Loucy (cell line): ENCODE results near the gene CDC42BPB.

Source experiments
- H2AFZ ChIP-seq: fragments of 200-600 bp; sonication (generic); 2 replicates; pipeline ENCODE4 v1.6.0; 2016; ENCODE audit warnings: antibody characterized with exemption, mild to moderate bottlenecking, low read length, moderate library complexity
- H3F3A ChIP-seq: fragments of 200-600 bp; 2 replicates; pipeline ENCODE4 v1.6.0; 2016; ENCODE audit warnings: antibody characterized with exemption, low read depth, mild to moderate bottlenecking
- H3K27me3 ChIP-seq: fragments of 200-600 bp; sonication (generic); 2 replicates; pipeline ENCODE4 v1.6.1; 2014; ENCODE audit warnings: low read length, mild to moderate bottlenecking; ENCODE audit not compliant: insufficient read depth, poor library complexity, severe bottlenecking
- H3K36me3 ChIP-seq: fragments of 200-600 bp; sonication (generic); 2 replicates; pipeline ENCODE4 v1.6.1; 2016; ENCODE audit warnings: low read length; ENCODE audit not compliant: insufficient read depth
- H3K4me1 ChIP-seq: fragments of 200-600 bp; sonication (generic); 2 replicates; pipeline ENCODE4 v1.5.1; 2014; ENCODE audit warnings: low read length, mild to moderate bottlenecking; ENCODE audit not compliant: insufficient read depth, poor library complexity, severe bottlenecking
- H3K4me2 ChIP-seq: fragments of 200-600 bp; sonication (generic); 2 replicates; pipeline ENCODE4 v1.6.0; 2014; ENCODE audit warnings: antibody characterized with exemption, low read length, low read depth, mild to moderate bottlenecking; ENCODE audit not compliant: poor library complexity, severe bottlenecking
- H3K4me3 ChIP-seq: fragments of 200-600 bp; sonication (generic); 2 replicates; pipeline ENCODE4 v1.5.1; 2014; ENCODE audit warnings: low read length, mild to moderate bottlenecking, mixed read lengths; ENCODE audit not compliant: poor library complexity, severe bottlenecking
- H3K79me2 ChIP-seq: fragments of 200-600 bp; sonication (generic); 2 replicates; pipeline ENCODE4 v1.6.1; 2014; ENCODE audit warnings: low read length; ENCODE audit not compliant: insufficient read depth
- H3K9ac ChIP-seq: fragments of 200-600 bp; sonication (generic); 2 replicates; pipeline ENCODE4 v1.6.0; 2014; ENCODE audit warnings: mild to moderate bottlenecking, low read depth, low read length, moderate library complexity; ENCODE audit not compliant: poor library complexity, severe bottlenecking
- H3K9me2 ChIP-seq: fragments of 200-600 bp; sonication (generic); replicated peaks from 2 replicates; pipeline ENCODE4 v1.6.1; 2016; ENCODE audit warnings: low read depth, low read length, mixed read lengths
- H3K9me3 ChIP-seq: fragments of 200-600 bp; sonication (generic); 2 replicates; pipeline ENCODE4 v1.6.1; 2014; ENCODE audit warnings: mild to moderate bottlenecking, antibody characterized with exemption, low read length, low read depth; ENCODE audit not compliant: insufficient read depth
- H4K20me1 ChIP-seq: fragments of 200-600 bp; sonication (generic); 2 replicates; pipeline ENCODE4 v1.6.0; 2014; ENCODE audit warnings: antibody characterized with exemption, low read length, mild to moderate bottlenecking; ENCODE audit not compliant: insufficient read depth, poor library complexity, severe bottlenecking
- CTCF ChIP-seq: fragments of 200-600 bp; sonication (generic); conservative IDR thresholded peaks from 2 replicates; pipeline ENCODE4 v1.5.1; 2014; ENCODE audit warnings: mild to moderate bottlenecking, antibody characterized with exemption, low read length
- EZH2phosphoT487 ChIP-seq: fragments of 200-600 bp; IDR thresholded peaks from 2 replicates; pipeline ENCODE4 v1.6.1; 2018; ENCODE audit warnings: antibody characterized with exemption, mild to moderate bottlenecking, moderate library complexity, borderline replicate concordance

The CDC42BPB gene

DNA sequence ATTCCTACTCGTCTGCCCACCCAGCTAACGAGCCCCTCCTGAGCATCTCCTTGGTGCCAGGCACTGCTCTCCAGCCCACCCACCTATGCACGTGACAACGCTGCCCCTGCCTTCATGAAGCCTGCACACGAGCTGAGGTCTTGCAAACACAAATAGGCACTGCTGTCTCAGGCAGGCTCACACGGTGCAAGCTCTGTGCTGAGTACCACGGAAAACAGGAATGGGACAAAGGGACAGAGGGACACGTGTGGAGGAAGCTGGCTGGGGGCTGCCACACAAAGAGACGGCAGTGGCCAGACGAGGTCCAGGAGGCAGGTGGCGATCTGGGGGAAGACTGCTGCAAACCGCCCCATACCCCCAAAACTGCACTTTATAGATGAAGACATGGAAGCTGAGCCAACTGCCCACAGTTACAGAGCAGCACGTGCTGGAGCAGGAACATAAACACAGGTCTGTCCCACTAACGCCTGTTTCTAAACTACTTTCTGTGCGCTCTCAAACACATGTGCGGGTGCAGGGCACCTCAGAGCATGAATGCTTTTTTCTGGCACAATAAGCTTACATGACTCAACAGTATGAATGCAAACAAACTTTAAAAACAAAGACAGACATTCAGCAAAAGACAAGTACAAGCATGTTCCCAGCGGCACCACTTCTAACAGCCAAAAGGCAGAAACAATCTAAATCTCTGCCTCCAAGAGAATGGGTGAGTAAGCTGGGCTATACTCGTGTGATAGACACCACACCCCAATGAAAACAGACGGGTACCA, 70.4 kb downstream of the CDC42BPB start:
- Histone ChIP-seq H3K9ac (no peak overlapping the region), H3K4me1 (no peaks in the 10 kb centered on the region), H3K27me3 (no peaks in the 10 kb centered on the region), H3F3A (no peaks in the 10 kb centered on the region), H3K4me3 (no peak overlapping the region), H3K9me2 (no peaks in the 10 kb centered on the region), H3K4me2 (no peak overlapping the region), H2AFZ (no peak overlapping the region), H4K20me1 (no peaks in the 10 kb centered on the region), H3K36me3 (no peaks in the 10 kb centered on the region), H3K79me2 (no peaks in the 10 kb centered on the region), H3K9me3 (peaks cover 6% of the 10 kb centered on the region; the same call in 1 of the 2 replicates)
- TF ChIP-seq CTCF (no peak), EZH2phosphoT487 (no peak)

- H3K9me3 ChIP-seq: peaks cover 6% of the 10 kb centered on the region; the same call in 1 of the 2 replicates
- H3K27me3 ChIP-seq: no peaks in the 10 kb centered on the region
- no peaks in the 10 kb centered on the region for H3K4me1 ChIP-seq
- no peak overlapping the region for H3K9ac ChIP-seq
- no peaks in the 10 kb centered on the region for H4K20me1 ChIP-seq
- H3K9me2 ChIP-seq: no peaks in the 10 kb centered on the region
- no peak overlapping the region for H3K4me2 ChIP-seq
- H3F3A ChIP-seq: no peaks in the 10 kb centered on the region
- no peaks in the 10 kb centered on the region for H3K79me2 ChIP-seq
- TF ChIP-seq EZH2phosphoT487: no peak
- TF ChIP-seq CTCF: no peak
- H3K4me3 ChIP-seq: no peak overlapping the region
- H2AFZ ChIP-seq: no peak overlapping the region
- H3K36me3 ChIP-seq: no peaks in the 10 kb centered on the region
These were observed 71.7 kb downstream of the CDC42BPB start for GRCh38 chr14:102985665-102986064.

DNA sequence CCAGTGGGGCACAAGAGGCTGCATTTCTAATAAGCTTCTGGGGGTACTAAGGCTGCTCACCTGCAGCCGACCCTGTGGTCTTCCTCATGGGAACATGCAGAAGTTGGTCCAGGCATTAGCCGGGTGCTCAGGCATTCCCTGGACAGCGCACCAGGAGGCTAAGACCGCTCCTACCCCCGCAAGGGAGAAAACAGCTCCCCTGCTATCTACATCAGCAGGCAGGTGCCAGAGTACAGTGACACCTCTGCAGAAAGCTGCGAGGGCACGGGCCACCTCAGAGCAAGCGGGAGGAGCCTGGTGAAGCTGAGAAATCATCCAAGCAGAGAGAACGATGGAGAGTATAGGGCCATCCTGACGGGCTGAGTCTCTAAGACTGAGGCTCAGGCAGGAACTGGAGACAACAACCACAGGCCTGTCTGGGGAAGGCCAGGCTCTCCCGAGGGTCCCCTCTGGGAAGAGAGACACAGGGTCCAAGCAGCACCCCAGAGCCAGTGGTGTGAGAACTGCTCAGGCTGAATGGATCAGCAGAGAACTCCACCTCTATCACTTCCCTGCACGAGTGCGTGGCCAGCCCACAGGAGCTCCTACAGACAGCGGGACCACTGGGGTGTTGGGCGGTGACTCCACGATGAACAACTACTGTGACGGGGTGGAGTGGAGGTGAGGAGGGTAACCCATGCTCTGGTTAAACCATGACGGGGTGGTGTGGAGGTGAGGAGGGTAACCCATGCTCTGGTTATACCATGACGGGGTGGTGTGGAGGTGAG, 72.8 kb downstream of the CDC42BPB start:
- H3K4me2 ChIP-seq: no peak overlapping the region
- H3F3A ChIP-seq: no peaks in the 10 kb centered on the region
- no peaks in the 10 kb centered on the region for H3K36me3 ChIP-seq

More for the DNA sequence above, 72.8 kb downstream of the CDC42BPB start:
- Histone ChIP-seq H3K79me2 (no peaks in the 10 kb centered on the region), H3K4me3 (no peak overlapping the region), H3K9me2 (no peaks in the 10 kb centered on the region), H3K4me1 (no peaks in the 10 kb centered on the region), H3K9ac (no peak overlapping the region), H3K27me3 (no peaks in the 10 kb centered on the region), H4K20me1 (no peaks in the 10 kb centered on the region), H2AFZ (no peak overlapping the region), H3K9me3 (peaks cover 6% of the 10 kb centered on the region; the same call in 1 of the 2 replicates)
- TF ChIP-seq EZH2phosphoT487: no peak
- no peak for TF ChIP-seq CTCF
